ENCODE results near the gene CYBRD1.

CYBRD1 gene

DNA sequence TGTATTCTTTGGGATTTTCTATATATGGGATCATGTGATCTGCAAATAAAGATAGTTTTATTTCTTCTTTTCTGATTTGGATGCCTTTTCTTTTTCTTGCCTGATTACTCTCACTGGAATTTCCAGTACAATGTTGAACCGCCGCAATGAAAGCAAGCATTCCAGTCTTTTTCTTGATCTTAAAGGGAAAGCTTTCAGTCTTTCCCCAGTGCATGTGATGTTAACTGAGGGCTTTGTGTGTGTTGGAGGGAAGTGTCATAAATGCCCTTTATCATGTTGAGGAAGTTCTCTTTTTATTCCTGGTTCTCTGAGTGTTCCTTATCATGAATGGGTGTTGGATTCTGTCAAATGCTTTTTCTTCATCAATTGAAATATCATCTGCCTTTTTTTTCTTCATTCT lies 16.9 kb upstream of the CYBRD1 start:
- H3K27me3 Mint-ChIP-seq, result no peaks in the 10 kb centered on the region
- DNase-seq, result no peak
- H3K9me3 Mint-ChIP-seq, result no peaks in the 10 kb centered on the region
- H3K36me3 Mint-ChIP-seq (ENCODE audit: low read depth), result no peaks in the 10 kb centered on the region
- peaks cover 5% of the 10 kb centered on the region for H3K4me1 Mint-ChIP-seq (ENCODE audit: low read depth)
- H3K4me3 Mint-ChIP-seq, result no peak overlapping the region
- no peak overlapping the region for H3K27ac Mint-ChIP-seq

DNA sequence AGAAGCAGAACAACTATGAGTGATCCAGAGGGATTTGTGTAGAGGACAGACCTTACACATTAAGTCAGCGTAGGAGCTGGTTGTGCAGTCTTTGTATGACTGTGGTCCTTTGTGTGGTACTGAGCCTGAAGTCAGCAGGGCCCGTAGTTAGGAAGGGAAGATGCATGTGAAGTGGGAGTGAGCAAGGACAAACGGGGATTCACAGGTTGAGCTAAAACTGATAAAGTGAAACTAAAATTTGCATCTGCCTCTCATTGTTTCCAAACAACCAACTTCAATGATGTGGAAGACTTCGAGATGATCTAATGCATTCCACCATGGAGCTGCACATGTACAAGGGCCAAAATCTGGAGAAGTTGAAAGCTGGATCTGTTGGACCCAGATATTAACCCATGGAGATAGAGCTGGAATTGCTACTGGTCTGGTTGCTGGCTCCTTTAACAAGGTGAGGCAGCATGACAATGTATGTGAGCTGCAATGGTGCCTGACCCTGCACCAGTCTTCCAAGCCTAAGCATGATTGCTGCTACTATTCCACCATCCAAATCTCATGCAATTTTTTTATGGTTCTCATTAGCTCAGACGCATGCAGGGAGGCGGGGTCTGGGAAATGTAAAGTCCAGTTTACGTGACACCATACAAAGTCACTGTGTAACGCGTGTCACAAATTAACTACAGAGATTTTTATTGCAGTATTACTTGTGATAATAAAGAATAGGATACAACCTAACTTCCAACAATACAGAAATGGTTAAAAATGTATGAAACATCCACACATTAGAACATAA lies 12.1 kb upstream of the CYBRD1 start:
- Mint-ChIP-seq H3K9me3 (no peaks in the 10 kb centered on the region), H3K27ac (no peak overlapping the region), H3K4me3 (no peak overlapping the region), H3K36me3 (ENCODE audit: low read depth) (no peaks in the 10 kb centered on the region), H3K4me1 (ENCODE audit: low read depth) (peaks cover 5% of the 10 kb centered on the region), H3K27me3 (no peaks in the 10 kb centered on the region)
- no peak for DNase-seq

DNA sequence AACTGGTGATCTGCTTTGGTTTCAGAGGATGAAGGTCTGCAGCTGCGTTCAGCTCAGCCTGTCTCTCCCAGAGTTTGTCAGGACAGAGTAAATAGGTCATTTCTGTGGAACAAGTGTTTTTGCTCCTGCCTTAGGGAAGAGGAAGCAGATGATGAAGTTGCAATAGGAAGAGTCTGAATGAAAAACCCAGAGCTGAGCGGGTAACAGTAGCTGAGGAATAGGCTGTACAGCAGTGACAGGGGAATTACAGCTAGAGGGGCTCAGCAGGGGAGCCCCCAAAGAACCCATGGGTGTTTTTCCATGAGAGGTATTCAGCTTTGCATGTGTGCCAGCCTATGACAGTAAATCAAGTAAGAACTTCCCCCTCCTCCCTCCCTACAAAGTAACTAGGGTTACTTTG lies 10.3 kb upstream of the CYBRD1 start:
- Mint-ChIP-seq H3K4me3 (no peak overlapping the region), H3K27me3 (no peaks in the 10 kb centered on the region), H3K36me3 (ENCODE audit: low read depth) (no peaks in the 10 kb centered on the region), H3K4me1 (ENCODE audit: low read depth) (peaks cover 5% of the 10 kb centered on the region), H3K27ac (no peak overlapping the region), H3K9me3 (no peaks in the 10 kb centered on the region)
- no peak for DNase-seq

- Mint-ChIP-seq H3K9me3 (no peaks in the 10 kb centered on the region), H3K27me3 (no peaks in the 10 kb centered on the region), H3K4me1 (ENCODE audit: low read depth) (peaks cover 5% of the 10 kb centered on the region), H3K4me3 (no peak overlapping the region), H3K36me3 (ENCODE audit: low read depth) (no peaks in the 10 kb centered on the region), H3K27ac (no peak overlapping the region)
- DNase-seq, result no peak
Measured at GRCh38 chr2:171512683-171513195, 9.5 kb upstream of the CYBRD1 start.

DNA sequence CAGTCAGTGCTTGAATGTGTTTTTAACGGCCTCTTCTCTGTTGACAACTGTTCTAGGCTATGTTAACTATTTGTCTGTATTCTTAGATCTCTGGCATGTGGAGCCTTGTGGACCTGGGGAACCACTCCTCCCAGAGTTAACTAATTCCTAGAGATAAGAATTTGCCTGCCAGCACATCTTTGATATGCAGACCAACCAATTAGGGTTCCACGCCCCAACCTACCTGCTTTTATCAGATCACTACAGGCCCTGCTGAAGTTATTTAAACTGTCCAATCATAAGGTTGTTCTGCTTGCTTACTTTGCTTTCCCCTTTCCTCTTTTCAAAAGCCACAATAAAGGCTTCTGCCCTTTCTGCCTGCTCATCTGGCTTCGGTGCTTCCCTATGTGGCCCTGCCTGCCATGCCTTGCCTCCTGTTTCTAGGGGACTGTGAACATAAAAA lies 8.5 kb upstream of the CYBRD1 start:
- no peak overlapping the region for H3K4me3 Mint-ChIP-seq
- no peaks in the 10 kb centered on the region for H3K9me3 Mint-ChIP-seq
- H3K4me1 Mint-ChIP-seq (ENCODE audit: low read depth), result peaks cover 5% of the 10 kb centered on the region

DNA sequence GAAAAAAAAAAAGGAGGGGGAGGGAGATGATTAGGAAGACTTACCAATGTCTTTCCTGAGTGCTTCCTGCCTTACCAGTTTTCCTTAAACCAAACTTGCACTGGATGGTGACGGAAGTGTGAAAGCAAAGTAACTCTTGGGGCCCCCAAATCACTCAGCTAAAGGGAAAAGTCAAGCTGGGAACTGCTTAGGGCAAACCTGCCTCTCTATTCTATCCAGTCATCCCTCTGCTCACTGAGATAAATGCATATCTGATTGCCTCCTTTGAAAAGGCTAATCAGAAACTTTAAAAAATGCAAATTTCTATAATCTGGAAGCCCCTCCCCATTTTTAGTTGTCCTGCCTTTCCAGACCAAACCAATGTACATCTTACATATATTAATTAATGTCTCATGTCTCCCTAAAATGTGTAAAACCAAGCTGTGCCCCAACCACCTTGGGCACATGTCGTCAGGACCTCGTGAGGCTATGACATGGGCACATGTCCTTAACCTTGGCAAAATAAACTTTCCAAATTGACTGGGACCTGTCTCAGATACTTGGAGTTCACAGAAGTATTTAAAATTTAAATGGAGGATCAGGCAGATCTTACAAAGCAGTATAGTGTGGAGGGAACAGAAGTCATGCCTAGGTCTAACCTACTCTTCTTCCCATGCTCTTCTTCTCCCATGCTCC lies 7.2 kb upstream of the CYBRD1 start:
- H3K4me1 Mint-ChIP-seq (ENCODE audit: low read depth), result peaks cover 1% of the 10 kb centered on the region
- H3K36me3 Mint-ChIP-seq (ENCODE audit: low read depth), result no peaks in the 10 kb centered on the region
- peaks cover 11% of the 10 kb centered on the region for H3K27me3 Mint-ChIP-seq
- H3K9me3 Mint-ChIP-seq, result no peaks in the 10 kb centered on the region
- DNase-seq, result no peak
- H3K4me3 Mint-ChIP-seq, result no peak overlapping the region
- no peak overlapping the region for H3K27ac Mint-ChIP-seq

More for the DNA sequence above, 8.5 kb upstream of the CYBRD1 start:
- Mint-ChIP-seq H3K36me3 (ENCODE audit: low read depth) (no peaks in the 10 kb centered on the region), H3K27ac (no peak overlapping the region), H3K27me3 (no peaks in the 10 kb centered on the region)
- DNase-seq, result no peak

DNA sequence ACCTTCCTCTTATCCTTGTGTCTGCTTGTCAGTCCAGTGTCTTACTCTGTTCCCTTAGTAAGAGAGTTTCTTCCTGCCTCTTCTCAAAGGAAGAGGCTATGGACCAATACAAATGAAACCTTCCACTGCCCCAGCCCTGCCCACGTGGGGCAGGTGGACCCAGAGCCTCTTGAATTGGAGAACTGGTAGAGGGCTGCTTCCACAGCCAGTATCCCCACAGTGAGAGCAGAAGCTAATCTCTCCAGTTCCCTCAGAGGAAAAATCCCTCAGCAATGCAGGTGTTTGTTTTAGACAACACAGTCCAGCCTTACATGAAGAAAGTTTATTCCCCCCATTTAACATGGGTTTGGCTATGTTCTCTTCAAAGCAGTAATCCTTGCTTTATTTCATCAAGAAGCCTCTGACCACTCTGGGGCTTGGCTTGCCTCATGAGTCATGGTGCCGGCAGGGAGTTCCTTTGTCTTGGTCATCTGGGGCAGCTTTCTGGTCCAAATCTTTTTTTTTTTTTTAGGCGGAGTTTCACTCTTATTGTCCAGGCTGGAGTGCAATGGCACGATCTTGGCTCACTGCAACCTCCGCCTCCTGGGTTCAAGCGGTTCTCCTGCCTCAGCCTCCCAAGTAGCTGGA lies 6.5 kb upstream of the CYBRD1 start:
- H3K4me1 Mint-ChIP-seq (ENCODE audit: low read depth), result no peaks in the 10 kb centered on the region
- peaks cover 18% of the 10 kb centered on the region for H3K27me3 Mint-ChIP-seq
- no peak overlapping the region for H3K4me3 Mint-ChIP-seq
- DNase-seq, result no peak
- H3K9me3 Mint-ChIP-seq, result no peaks in the 10 kb centered on the region
- H3K36me3 Mint-ChIP-seq (ENCODE audit: low read depth), result no peaks in the 10 kb centered on the region
- H3K27ac Mint-ChIP-seq, result no peak overlapping the region

DNA sequence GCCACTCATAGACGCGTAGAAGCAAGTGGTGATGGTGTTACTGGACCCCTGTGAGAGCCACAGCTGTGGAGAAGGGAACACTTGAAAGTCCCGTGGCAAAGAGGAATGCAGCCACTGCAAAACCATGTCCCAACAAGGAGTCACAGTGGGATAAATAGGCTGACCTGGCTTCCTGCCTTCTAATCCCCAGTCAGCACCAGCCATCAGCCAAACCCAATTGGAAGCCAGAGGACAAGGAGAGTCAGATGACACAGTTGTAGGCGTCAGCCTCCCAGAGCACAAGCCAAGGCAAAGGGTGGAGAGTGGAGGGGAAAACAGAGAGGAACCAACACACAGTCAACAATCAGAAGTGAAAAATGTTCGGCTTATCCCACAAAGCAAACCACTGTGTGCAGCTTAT lies 5.5 kb upstream of the CYBRD1 start:
- H3K27ac Mint-ChIP-seq, result no peak overlapping the region
- no peaks in the 10 kb centered on the region for H3K9me3 Mint-ChIP-seq
- H3K27me3 Mint-ChIP-seq, result peaks cover 28% of the 10 kb centered on the region

DNA sequence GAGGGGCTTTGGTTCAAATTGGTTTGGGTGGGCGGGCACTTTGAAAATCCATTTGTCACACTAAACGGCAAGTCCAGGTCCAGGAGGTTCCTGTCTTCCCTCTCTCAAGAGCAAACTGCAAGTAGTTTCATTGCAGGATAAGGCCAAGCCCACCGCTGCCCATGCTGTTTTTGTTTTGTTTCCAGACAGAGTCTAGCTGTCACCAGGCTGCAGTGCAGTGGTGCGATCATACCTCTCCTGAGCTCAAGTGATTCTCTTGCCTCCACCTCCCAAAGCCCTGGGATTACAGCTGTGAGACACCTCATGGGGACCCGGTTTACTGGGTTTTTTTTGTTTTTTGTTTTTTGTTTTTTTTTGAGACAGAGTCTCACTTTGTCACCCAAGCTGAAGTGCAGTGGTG lies 1.8 kb upstream of the CYBRD1 start:
- Mint-ChIP-seq H3K36me3 (ENCODE audit: low read depth) (peaks cover 2% of the 10 kb centered on the region), H3K27ac (no peak overlapping the region), H3K4me3 (no peak overlapping the region), H3K4me1 (ENCODE audit: low read depth) (peaks cover 12% of the 10 kb centered on the region), H3K9me3 (no peaks in the 10 kb centered on the region), H3K27me3 (peaks cover 62% of the 10 kb centered on the region)
- no peak for DNase-seq

More for the DNA sequence above, 5.5 kb upstream of the CYBRD1 start:
- no peak for DNase-seq
- H3K4me3 Mint-ChIP-seq, result no peak overlapping the region
- H3K36me3 Mint-ChIP-seq (ENCODE audit: low read depth), result no peaks in the 10 kb centered on the region
- H3K4me1 Mint-ChIP-seq (ENCODE audit: low read depth), result peaks cover 2% of the 10 kb centered on the region

DNA sequence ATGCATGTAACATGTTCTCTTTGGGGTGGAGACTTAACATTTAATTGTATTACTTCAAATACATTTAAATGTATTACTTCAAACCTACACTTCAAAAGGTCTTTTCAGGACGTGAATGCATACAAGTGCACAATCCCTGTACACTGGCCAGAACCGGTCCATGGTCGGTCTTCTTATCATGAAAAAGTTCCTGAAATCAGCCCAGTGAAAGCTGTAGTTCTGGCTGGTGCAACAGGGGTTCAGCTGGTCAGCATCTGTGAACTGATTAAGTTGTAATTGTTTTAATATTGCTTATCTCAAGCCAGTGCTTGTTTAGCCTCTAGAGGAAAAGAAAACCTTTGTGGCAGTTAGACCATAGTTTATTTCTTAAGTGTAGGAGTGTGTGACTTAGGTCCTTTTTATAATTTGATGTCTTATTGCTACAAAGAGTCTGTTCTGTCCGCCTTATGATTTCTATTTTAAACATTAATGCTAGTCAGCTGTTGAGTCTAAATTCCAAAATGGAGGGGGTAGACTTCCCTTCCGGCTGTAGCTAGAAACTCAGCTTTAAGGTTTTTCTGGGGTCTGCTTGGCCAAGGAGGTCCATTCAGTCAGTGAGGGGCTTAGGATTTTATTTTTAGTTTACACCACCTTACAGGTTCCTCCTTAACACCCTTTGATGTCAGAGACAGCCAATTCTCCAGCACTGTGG lies 768 bp upstream of the CYBRD1 start:
- Mint-ChIP-seq H3K27me3 (peaks cover 64% of the 10 kb centered on the region), H3K36me3 (ENCODE audit: low read depth) (peaks cover 2% of the 10 kb centered on the region), H3K9me3 (no peaks in the 10 kb centered on the region), H3K4me3 (peak overlapping the region; percentile 83), H3K4me1 (ENCODE audit: low read depth) (peaks cover 12% of the 10 kb centered on the region), H3K27ac (peak overlapping the region; percentile 29)
- no peak for DNase-seq

DNA sequence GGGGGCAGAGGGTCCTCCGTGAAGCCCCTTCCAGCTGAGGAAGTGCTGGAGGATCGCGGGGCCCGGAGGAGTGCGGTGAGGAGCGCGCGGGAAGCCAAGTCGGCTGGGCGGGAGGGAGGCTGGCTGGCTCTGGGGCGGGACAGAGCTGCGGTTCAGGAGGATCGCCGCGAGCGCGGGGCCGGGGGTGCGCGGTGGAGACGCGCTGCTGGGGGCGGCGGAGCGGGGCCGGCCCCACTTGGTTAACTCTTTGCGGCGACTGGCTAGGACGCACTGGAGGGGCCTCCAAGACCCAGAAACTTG lies 464 bp downstream of the CYBRD1 start:
- peak; percentile 48 for DNase-seq
- H3K4me3 Mint-ChIP-seq, result peak overlapping the region; percentile 83
- peaks cover 2% of the 10 kb centered on the region for H3K36me3 Mint-ChIP-seq (ENCODE audit: low read depth)
- H3K9me3 Mint-ChIP-seq, result no peaks in the 10 kb centered on the region
- H3K4me1 Mint-ChIP-seq (ENCODE audit: low read depth), result peaks cover 12% of the 10 kb centered on the region
- H3K27me3 Mint-ChIP-seq, result peaks cover 68% of the 10 kb centered on the region
- H3K27ac Mint-ChIP-seq, result peak overlapping the region; percentile 40

DNA sequence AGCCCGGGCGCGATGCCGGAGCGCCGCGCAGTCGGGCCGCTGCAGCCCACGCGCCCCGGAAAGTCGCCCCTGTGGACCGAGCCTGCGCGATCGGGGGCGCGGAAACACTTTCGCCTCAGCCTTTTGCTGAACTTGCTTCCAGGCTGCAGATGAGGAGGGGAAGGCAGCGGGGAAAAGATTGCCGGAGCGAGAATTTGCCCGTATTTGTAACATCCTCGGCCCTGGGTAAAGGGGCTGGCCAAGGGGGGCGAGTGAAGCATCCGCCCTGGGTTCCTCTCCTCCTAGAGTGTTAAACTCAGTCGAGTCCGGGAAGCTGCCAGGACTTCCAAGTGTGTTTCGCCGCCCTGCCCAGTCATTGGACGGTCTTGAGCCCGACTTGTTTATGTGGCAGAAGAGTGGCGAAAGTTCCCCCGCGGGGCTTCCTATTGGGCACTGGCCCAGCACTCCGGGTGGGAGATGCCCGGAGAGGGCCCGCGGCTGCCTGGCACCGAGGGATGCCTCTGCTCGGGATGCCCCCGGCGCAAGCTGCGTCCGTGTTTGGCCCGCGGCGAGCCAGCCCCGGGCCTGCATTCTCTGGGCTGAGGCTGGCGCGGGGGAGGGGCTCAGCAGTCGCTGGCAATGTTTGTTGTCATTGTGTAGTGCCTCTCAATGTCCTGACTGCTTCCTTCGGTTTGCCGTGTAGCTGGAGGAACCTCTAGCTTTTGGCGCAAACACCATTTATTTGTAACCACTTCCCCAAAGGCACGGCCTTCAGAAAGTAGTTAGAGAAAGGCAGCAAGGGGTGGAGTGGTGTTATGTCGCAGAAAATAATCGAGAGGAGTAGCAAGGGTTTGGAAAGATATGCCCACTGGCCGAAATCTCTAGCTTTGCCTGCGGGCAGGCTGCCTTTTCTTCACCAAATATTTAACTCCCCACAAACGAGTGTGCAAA lies 1.1 kb downstream of the CYBRD1 start:
- Mint-ChIP-seq H3K9me3 (no peaks in the 10 kb centered on the region), H3K4me1 (ENCODE audit: low read depth) (peaks cover 12% of the 10 kb centered on the region), H3K4me3 (peak overlapping the region; percentile 83), H3K27ac (no peak overlapping the region), H3K36me3 (ENCODE audit: low read depth) (peaks cover 2% of the 10 kb centered on the region), H3K27me3 (peaks cover 71% of the 10 kb centered on the region)
- DNase-seq, result peak; percentile 41

- H3K4me1 Mint-ChIP-seq (ENCODE audit: low read depth), result peaks cover 12% of the 10 kb centered on the region
- H3K9me3 Mint-ChIP-seq, result no peaks in the 10 kb centered on the region
- H3K36me3 Mint-ChIP-seq (ENCODE audit: low read depth), result peaks cover 2% of the 10 kb centered on the region
- H3K4me3 Mint-ChIP-seq, result peak overlapping the region; percentile 83
- H3K27ac Mint-ChIP-seq, result no peak overlapping the region
- DNase-seq, result no peak
- H3K27me3 Mint-ChIP-seq, result peaks cover 73% of the 10 kb centered on the region
Measured at GRCh38 chr2:171524018-171524401, 1.7 kb downstream of the CYBRD1 start.

GRCh38 chr2:171529914-171530313 lies 7.6 kb downstream of the CYBRD1 start:
- H3K4me3 Mint-ChIP-seq, result no peak overlapping the region
- H3K27ac Mint-ChIP-seq, result no peak overlapping the region
- peaks cover 32% of the 10 kb centered on the region for H3K27me3 Mint-ChIP-seq
- H3K36me3 Mint-ChIP-seq (ENCODE audit: low read depth), result no peaks in the 10 kb centered on the region
- H3K9me3 Mint-ChIP-seq, result peaks cover 6% of the 10 kb centered on the region
- DNase-seq, result no peak
- no peaks in the 10 kb centered on the region for H3K4me1 Mint-ChIP-seq (ENCODE audit: low read depth)
